Activated T-cell treated with anti-CD3 and anti-CD28 coated beads, Interleukin-2, amount 50 U/mL, for 4 hours (primary cell): ENCODE data around the gene IQCK. TPM values are rescaled to one million over a fixed set of nuclear protein-coding genes. Genes with fewer than 3 reads are reported as not detected.

ENCODE experiments used
- ATAC-seq, 2 donors: fragments of 200-7000 bp; cut with Tn5 transposase; one replicate each; pipeline ENCODE4 v1.10.0; 2021
- DNase-seq: peaks from one replicate; pipeline ENCODE4 v3.0.0-alpha.2; 2020
- H3K27me3 Mint-ChIP-seq: one replicate; pipeline ENCODE4 v1.8.0; 2021; ENCODE audit warnings: low read depth, mixed read lengths
- H3K36me3 Mint-ChIP-seq: one replicate; pipeline ENCODE4 v1.8.0; 2022; ENCODE audit warnings: mixed read lengths; ENCODE audit not compliant: insufficient read depth
- H3K4me1 Mint-ChIP-seq: one replicate; pipeline ENCODE4 v1.8.0; 2021; ENCODE audit warnings: low read depth, mixed read lengths
- H3K4me3 Mint-ChIP-seq: one replicate; pipeline ENCODE4 v1.8.0; 2021; ENCODE audit warnings: mild to moderate bottlenecking, moderate library complexity, mixed read lengths
- H3K9me3 Mint-ChIP-seq: one replicate; pipeline ENCODE4 v1.8.0; 2021; ENCODE audit warnings: mixed read lengths
- total RNA-seq, 3 donors: library from RNA; stranded (reverse); gene quantifications; one replicate each; pipeline ENCODE4 v1.2.1, GENCODE V29; 2021

The IQCK gene
- total RNA-seq, 3 donors from 2014 or later, result 3.2 to 5.4 (median 3.6) TPM

DNA sequence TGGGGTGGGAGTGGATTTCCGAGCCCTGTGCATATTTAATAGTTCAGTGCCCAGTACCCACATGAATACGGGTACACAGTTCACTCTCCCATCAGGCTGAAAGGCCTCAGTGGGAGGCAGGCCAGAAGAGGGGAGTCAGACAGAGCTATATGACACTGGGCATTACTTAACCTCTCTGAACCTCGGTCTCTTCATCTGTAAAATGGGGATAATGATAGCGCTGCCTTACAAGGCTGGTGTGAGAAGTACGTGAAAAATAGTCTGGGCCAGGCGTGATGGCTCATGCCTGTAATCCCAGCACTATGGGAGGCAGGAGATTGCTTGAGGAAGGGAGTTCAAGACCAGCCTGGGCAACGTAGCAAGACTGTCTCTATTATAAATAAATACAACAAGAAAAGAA is 163.0 kb downstream of the IQCK start:
- DNase-seq, result no peak
- H3K36me3 Mint-ChIP-seq, result no peaks in the 10 kb centered on the region
- ATAC-seq, result no peak
- H3K4me1 Mint-ChIP-seq, result peaks cover 18% of the 10 kb centered on the region
- H3K4me3 Mint-ChIP-seq, result no peak overlapping the region
- H3K27me3 Mint-ChIP-seq, result peaks cover 32% of the 10 kb centered on the region
- H3K9me3 Mint-ChIP-seq, result no peaks in the 10 kb centered on the region

GRCh38 chr16:19881783-19882182 is 163.7 kb downstream of the IQCK start:
- no peaks in the 10 kb centered on the region for H3K36me3 Mint-ChIP-seq
- H3K27me3 Mint-ChIP-seq, result peaks cover 35% of the 10 kb centered on the region
- DNase-seq, result no peak
- peaks cover 24% of the 10 kb centered on the region for H3K4me1 Mint-ChIP-seq
- H3K9me3 Mint-ChIP-seq, result no peaks in the 10 kb centered on the region
- ATAC-seq, result no peak
- no peak overlapping the region for H3K4me3 Mint-ChIP-seq

GRCh38 chr16:19882186-19882585 is 164.1 kb downstream of the IQCK start:
- Mint-ChIP-seq H3K27me3 (peaks cover 35% of the 10 kb centered on the region), H3K4me1 (peaks cover 24% of the 10 kb centered on the region), H3K4me3 (no peak overlapping the region), H3K36me3 (no peaks in the 10 kb centered on the region), H3K9me3 (no peaks in the 10 kb centered on the region)
- ATAC-seq (no peak), DNase-seq (no peak)

GRCh38 chr16:19882646-19883045 is 164.6 kb downstream of the IQCK start:
- Mint-ChIP-seq H3K27me3 (peaks cover 35% of the 10 kb centered on the region), H3K4me1 (peaks cover 24% of the 10 kb centered on the region), H3K9me3 (no peaks in the 10 kb centered on the region), H3K4me3 (no peak overlapping the region), H3K36me3 (no peaks in the 10 kb centered on the region)
- ATAC-seq (no peak), DNase-seq (no peak)

DNA sequence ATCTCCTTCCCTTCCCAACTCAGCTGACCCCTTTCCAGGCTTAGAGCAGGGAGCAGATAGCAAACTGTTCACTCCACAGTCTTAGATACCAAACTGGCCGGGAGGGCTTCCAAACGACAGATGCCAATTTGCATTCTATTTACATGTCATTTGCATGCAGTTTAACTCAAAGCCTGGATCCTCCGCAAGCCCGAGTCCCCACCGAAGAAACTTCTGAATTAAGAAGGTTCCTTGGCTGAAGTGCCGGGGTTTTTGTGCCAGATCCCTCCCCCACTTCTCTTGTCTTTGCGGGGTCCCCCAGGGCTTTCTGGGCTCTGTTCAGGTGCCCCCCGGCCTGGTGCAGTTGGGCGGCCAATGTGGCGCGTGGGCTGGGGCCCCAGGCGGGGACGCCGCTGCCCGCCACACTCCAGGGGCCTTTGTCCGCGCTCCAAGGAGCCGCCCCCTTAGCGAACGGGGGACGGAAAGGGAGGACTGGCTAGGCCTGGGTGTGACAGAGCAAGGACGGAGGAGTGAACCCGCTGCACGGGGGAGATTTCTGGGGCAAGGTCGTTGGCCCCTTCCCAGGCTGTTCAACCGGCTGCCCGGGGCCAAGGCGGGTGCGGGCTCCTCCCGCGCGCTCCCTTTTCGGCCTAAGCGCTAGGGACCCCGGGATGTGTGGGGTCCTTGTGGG is 165.4 kb downstream of the IQCK start:
- H3K4me3 Mint-ChIP-seq, result peak overlapping the region; percentile 68
- H3K4me1 Mint-ChIP-seq, result peaks cover 24% of the 10 kb centered on the region
- H3K36me3 Mint-ChIP-seq, result no peaks in the 10 kb centered on the region
- H3K9me3 Mint-ChIP-seq, result no peaks in the 10 kb centered on the region
- peaks cover 35% of the 10 kb centered on the region for H3K27me3 Mint-ChIP-seq
- ATAC-seq (no peak), DNase-seq (no peak)

GRCh38 chr16:19883966-19884485 is 166.0 kb downstream of the IQCK start:
- no peak for ATAC-seq
- peaks cover 35% of the 10 kb centered on the region for H3K27me3 Mint-ChIP-seq
- DNase-seq, result no peak

DNA sequence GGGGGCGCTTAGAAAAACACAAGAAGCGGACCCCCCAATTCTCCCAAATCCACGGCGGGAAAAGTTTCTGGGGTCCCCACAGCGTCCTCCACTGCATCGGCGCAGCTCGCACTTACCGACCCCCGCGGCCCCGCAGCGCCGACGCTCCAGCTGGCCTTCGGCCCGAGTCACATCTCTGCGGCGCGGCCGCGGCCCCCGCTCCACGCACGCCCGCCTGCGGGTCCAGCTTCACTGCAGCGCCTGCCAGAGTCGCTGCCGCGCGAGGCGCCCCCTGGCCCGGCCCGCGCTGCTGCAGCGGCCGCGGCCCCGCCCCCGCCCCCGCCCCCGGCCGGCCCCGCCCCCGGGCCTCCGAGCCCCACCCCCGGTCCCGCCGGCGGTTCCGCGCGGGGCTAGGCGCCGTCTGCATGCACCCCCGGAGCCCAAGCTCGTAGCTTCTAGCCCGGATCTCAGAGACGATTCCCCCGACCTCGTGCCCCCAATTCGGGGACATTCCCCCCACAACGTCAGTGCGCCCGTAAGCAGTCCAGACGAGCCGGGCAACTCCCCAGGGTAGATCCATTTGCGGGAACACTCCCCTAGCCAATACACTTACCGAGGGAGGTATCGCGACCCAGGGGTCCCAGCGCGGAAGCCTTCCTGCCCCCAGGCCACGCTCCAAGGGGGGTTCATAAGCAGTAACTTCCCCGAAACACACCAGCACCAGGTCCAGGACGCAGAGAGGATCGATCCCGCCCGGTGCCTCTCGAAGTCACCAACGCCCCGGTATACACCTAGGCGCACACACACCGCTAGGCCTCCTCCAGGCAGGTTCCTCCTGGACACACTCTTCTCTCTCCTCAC is 166.8 kb downstream of the IQCK start, which contains the start of gene GPRC5B:
TSS of gene GPRC5B (minus strand) at position 238 of the 840 bp plus-strand sequence. CDS start 12,003 bp downstream, outside the sequence.
- Mint-ChIP-seq H3K4me3 (peak within 1 kb of the TSS; percentile 81), H3K4me1 (peaks cover 24% of the 10 kb centered on the region), H3K27me3 (peaks cover 35% of the 10 kb centered on the region), H3K36me3 (no peaks in the 10 kb centered on the region), H3K9me3 (no peaks in the 10 kb centered on the region)
- peak; percentile 32 for DNase-seq
- peak; percentile 61 to 74 for ATAC-seq

More at GRCh38 chr16:19883966-19884485, 166.0 kb downstream of the IQCK start:
- Mint-ChIP-seq H3K4me3 (peak overlapping the region; percentile 68), H3K4me1 (peaks cover 24% of the 10 kb centered on the region), H3K36me3 (no peaks in the 10 kb centered on the region), H3K9me3 (no peaks in the 10 kb centered on the region)

DNA sequence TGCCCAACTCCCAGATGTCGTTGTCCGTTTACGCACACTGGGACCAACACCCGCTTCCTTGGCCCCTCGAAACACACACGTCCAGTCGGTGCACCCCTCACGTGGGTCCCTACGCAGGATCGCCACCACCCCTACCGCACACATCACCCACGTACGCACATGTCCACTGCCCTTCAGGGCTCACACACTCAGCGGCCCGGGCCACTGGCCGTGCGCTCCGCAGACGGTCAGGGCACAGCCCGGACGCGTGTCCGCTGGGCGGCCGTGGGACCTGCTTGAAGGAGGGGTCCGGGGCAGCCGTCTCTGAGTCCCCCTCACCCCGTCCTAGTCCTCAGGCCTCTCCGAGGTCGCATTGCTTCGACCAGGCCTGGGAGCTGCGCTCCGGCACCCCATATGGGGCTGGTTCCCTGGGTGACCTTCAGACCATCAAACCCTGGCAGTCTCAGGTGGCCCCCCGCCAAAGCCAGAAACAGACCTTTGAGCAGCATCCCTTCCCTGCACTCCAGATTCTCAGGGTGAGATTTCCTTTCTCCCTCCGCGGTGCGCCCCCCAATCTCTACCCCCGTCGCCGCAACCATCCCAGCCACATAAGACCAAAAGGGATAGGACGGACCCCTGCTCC is 167.5 kb downstream of the IQCK start:
- no peaks in the 10 kb centered on the region for H3K36me3 Mint-ChIP-seq
- ATAC-seq (no peak), DNase-seq (no peak)
- H3K4me3 Mint-ChIP-seq, result peak overlapping the region; percentile 81
- peaks cover 35% of the 10 kb centered on the region for H3K27me3 Mint-ChIP-seq
- peaks cover 24% of the 10 kb centered on the region for H3K4me1 Mint-ChIP-seq
- no peaks in the 10 kb centered on the region for H3K9me3 Mint-ChIP-seq

DNA sequence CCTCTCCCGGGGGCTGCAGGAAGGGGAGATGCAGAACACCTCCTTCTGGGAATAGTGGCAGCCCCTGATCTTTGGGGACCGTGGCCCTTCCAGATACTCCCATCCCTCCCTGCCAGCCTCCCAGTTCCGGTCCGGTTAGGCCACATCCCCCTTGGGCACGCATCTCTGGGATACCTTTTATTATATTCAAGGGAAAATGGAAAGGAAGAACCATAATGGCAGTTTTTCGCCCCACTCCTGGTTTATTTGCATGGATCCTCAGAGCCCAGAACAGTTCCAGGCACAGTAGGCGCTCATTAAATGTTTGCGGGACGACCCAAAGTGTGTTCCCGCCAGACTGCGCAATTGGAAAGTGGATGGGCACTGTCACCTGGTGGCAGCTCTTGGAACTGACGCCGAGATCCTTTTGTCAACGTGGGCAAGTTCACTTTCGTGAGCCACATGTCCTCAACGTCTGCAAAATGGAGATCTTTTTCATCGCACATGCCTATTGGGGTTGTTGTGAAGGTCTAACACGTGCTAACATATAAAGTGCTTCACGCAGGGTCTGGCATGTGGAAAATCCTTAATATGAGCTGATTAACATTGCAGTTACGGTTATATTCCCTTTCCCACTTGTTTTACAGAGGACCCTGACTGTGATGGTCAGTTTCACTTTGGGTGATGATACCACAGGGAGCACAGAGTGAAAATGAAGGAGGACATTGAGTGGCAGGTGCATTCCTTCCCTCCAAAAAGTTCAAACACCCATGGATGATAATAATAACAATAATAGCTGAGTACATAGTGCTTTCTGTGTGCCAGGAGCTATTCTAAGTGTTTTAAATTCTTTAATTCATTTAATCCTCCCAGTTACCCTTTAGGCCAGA is 168.2 kb downstream of the IQCK start:
- ATAC-seq (peak; percentile 66), DNase-seq (peak; percentile 76)
- no peaks in the 10 kb centered on the region for H3K36me3 Mint-ChIP-seq
- H3K9me3 Mint-ChIP-seq, result peaks cover 4% of the 10 kb centered on the region
- H3K4me1 Mint-ChIP-seq, result peaks cover 24% of the 10 kb centered on the region
- H3K4me3 Mint-ChIP-seq, result peak overlapping the region; percentile 81
- H3K27me3 Mint-ChIP-seq, result peaks cover 32% of the 10 kb centered on the region

- no peak for DNase-seq
- peak in 1 of 2 donors; percentile 24 for ATAC-seq
- Mint-ChIP-seq H3K4me1 (peaks cover 17% of the 10 kb centered on the region), H3K9me3 (peaks cover 4% of the 10 kb centered on the region), H3K27me3 (peaks cover 17% of the 10 kb centered on the region), H3K36me3 (no peaks in the 10 kb centered on the region), H3K4me3 (no peak overlapping the region)
Observed at GRCh38 chr16:19888834-19889233, 170.8 kb downstream of the IQCK start.

- Mint-ChIP-seq H3K4me1 (peaks cover 7% of the 10 kb centered on the region), H3K9me3 (peaks cover 4% of the 10 kb centered on the region), H3K4me3 (no peak overlapping the region), H3K27me3 (peaks cover 6% of the 10 kb centered on the region), H3K36me3 (no peaks in the 10 kb centered on the region)
- no peak for DNase-seq
- no peak for ATAC-seq
Observed at GRCh38 chr16:19890901-19891300, 172.8 kb downstream of the IQCK start.

- H3K9me3 Mint-ChIP-seq, result peaks cover 4% of the 10 kb centered on the region
- no peak for ATAC-seq
- H3K4me1 Mint-ChIP-seq, result no peaks in the 10 kb centered on the region
- peaks cover 3% of the 10 kb centered on the region for H3K27me3 Mint-ChIP-seq
- DNase-seq, result no peak
- H3K36me3 Mint-ChIP-seq, result no peaks in the 10 kb centered on the region
- H3K4me3 Mint-ChIP-seq, result no peak overlapping the region
Observed at GRCh38 chr16:19892902-19893301, 174.8 kb downstream of the IQCK start.

GRCh38 chr16:19894586-19894985 is 176.5 kb downstream of the IQCK start:
- H3K9me3 Mint-ChIP-seq, result peaks cover 4% of the 10 kb centered on the region
- no peaks in the 10 kb centered on the region for H3K36me3 Mint-ChIP-seq
- DNase-seq (no peak), ATAC-seq (no peak)
- peaks cover 2% of the 10 kb centered on the region for H3K4me1 Mint-ChIP-seq
- H3K4me3 Mint-ChIP-seq, result no peak overlapping the region
- H3K27me3 Mint-ChIP-seq, result peaks cover 10% of the 10 kb centered on the region
